CD4-positive, alpha-beta T cell (primary cell): Measurements from ENCODE around the gene MACROH2A1. TPM values are rescaled to one million over a fixed set of nuclear protein-coding genes. Genes with fewer than 3 reads are reported as not detected.
A peak's percentile ranks its signal among the peaks of the same experiment; 100 is the strongest.

Experiments used
- ATAC-seq: fragments of 200-7000 bp; cut with Tn5 transposase; one replicate; pipeline ENCODE4 v1.10.0; 2022; ENCODE audit warnings: mild to moderate bottlenecking; ENCODE audit not compliant: poor library complexity
- CTCF ChIA-PET: fragments of 350-600 bp; sonication (Branson Sonifier 250); formaldehyde crosslinking; loops from one replicate; lab custom pipeline; 2021; ENCODE audit warnings: antibody characterized with exemption, inconsistent platforms; lab: Charles Lee
- POLR2A ChIA-PET: fragments of 350-600 bp; sonication (Branson Sonifier 250); formaldehyde crosslinking; loops from one replicate; lab custom pipeline; 2021; ENCODE audit warnings: antibody characterized with exemption, inconsistent platforms; lab: Charles Lee
- DNase-seq, 14 experiments: peaks; one replicate each; pipeline ENCODE4 v3.0.0-alpha.2; 2013 to 2020; ENCODE audit warnings: mixed read lengths in 2 of 14
- H3K27ac ChIP-seq, 2 donors: one replicate each; pipeline versions ENCODE4 v1.5.1 to v1.7.0; 2013; ENCODE audit warnings: low read length in 2 of 2, low read depth in 1 of 2, mild to moderate bottlenecking in 1 of 2
- H3K27me3 ChIP-seq, 2 experiments: 1 replicate in 1 of 2; 2 replicates in 1 of 2; pipeline versions ENCODE4 v1.6.1 to v1.7.0; 2013; ENCODE audit warnings: low read length in 2 of 2, control low read depth in 1 of 2, mild to moderate bottlenecking in 1 of 2, moderate library complexity in 1 of 2; ENCODE audit not compliant: insufficient read depth in 2 of 2, control insufficient read depth in 1 of 2
- H3K36me3 ChIP-seq: one replicate; pipeline ENCODE4 v1.6.1; 2013; ENCODE audit warnings: low read length, control low read depth; ENCODE audit not compliant: insufficient read depth
- H3K4me1 ChIP-seq: one replicate; pipeline ENCODE4 v1.6.1; 2013; ENCODE audit warnings: low read length, control low read depth; ENCODE audit not compliant: insufficient read depth
- H3K4me3 ChIP-seq: one replicate; pipeline ENCODE4 v1.5.1; 2013; ENCODE audit warnings: mild to moderate bottlenecking, low read length, moderate library complexity
- H3K9me3 ChIP-seq, 2 experiments: 1 replicate in 1 of 2; 2 replicates in 1 of 2; pipeline versions ENCODE4 v1.6.1 to v1.7.0; 2013; ENCODE audit warnings: low read length in 2 of 2, mild to moderate bottlenecking in 2 of 2, control low read depth in 1 of 2, moderate library complexity in 1 of 2; ENCODE audit not compliant: control insufficient read depth in 1 of 2, insufficient read depth in 1 of 2
- H3K27ac Mint-ChIP-seq: one replicate; pipeline ENCODE4 v1.8.0; 2020; ENCODE audit warnings: mixed read lengths
- H3K27me3 Mint-ChIP-seq: one replicate; pipeline ENCODE4 v1.8.0; 2021; ENCODE audit warnings: mixed read lengths
- H3K36me3 Mint-ChIP-seq: one replicate; pipeline ENCODE4 v1.8.0; 2021; ENCODE audit warnings: low read depth, mixed read lengths
- H3K4me1 Mint-ChIP-seq: one replicate; pipeline ENCODE4 v1.8.0; 2021; ENCODE audit warnings: low read depth, mixed read lengths
- H3K4me3 Mint-ChIP-seq: one replicate; pipeline ENCODE4 v1.8.0; 2020; ENCODE audit warnings: mild to moderate bottlenecking, mixed read lengths
- H3K9me3 Mint-ChIP-seq: one replicate; pipeline ENCODE4 v1.8.0; 2020; ENCODE audit warnings: mixed read lengths
- intact Hi-C, 2 experiments: fragments of 100-400 bp; cut with DNase I in 1 of 2; cut with micrococcal nuclease in 1 of 2; formaldehyde crosslinking; loops; one replicate each; pipeline versions ENCODE4 v1.15.1 to v1.9.0; 2023 to 2025; cut with DNase I, micrococcal nuclease
- total RNA-seq, 174 experiments: library from RNA in 2 of 174; stranded (reverse) in 2 of 174; gene quantifications; one replicate each; pipeline ENCODE4 v1.2.3 and lab custom pipeline; 2021 to 2026
- TF ChIP-seq, protein P1 (sequence below): fragments of 200-600 bp; IDR thresholded peaks from one replicate; pipeline ENCODE4 v1.8.0; 2022; ENCODE audit warnings: antibody characterized with exemption, mild to moderate bottlenecking

The MACROH2A1 gene
- total RNA-seq, 2 experiments from 2014 or later = 114 to 120 TPM

DNA sequence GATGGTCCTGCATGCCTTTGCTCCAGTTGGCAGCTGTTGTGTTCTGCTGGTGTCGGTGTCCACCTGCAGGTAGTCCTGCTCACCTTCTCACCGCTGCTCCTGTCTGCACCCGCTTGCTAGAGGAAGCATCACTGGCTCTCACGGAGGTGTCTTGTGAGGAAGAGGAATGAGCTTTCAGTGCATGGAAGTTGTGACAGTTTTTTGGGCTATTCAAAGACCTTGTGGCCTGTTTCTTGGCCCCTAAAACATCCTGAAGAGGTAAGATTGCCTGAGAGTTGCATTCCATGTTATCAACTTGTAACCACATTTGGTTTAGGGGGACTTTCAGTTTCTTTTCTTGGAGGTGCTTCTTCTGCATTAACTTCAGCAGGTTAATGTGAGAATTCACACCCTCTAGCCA lies 85.6 kb downstream of the MACROH2A1 start:
- Mint-ChIP-seq H3K27ac (no peak overlapping the region), H3K27me3 (no peaks in the 10 kb centered on the region), H3K9me3 (no peaks in the 10 kb centered on the region)

DNA sequence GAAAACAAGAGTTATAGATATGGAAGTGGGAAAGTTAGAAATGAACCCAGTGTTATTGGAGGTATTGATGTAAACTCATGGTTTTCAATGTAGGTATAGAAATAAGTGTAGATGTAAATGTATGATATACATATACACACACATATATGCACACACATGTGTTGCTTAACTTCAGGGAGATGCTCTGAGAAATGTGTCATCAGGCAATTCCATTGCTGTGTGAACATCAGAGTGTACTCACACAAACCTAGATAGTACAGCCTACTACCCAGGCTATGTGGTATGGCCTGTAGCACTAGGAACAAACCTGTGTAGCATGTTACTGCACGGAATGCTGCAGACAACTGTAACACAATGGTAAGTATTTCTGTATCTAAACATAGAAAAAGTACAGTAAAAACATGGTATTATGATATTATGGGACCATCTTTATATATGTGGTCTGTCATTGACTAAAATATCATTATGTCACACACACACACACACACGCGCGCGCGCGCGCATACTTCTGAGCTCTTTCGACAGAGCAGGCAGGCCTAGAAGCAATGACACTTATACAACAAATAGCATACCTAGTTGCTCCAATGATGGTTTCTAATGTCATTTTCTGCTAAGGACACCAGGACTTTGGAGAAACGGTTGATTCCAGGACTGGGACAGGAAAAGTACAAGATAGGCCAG lies 86.6 kb downstream of the MACROH2A1 start:
- Histone ChIP-seq H3K36me3 (no peaks in the 10 kb centered on the region), H3K9me3 (no peaks in the 10 kb centered on the region), H3K27me3 (peaks cover 0 to 2% of the 10 kb centered on the region in 2 experiments), H3K4me1 (no peaks in the 10 kb centered on the region), H3K4me3 (no peak overlapping the region), H3K27ac (no peak overlapping the region)
- DNase-seq (no peak), ATAC-seq (no peak)
- TF ChIP-seq, protein P1, sequence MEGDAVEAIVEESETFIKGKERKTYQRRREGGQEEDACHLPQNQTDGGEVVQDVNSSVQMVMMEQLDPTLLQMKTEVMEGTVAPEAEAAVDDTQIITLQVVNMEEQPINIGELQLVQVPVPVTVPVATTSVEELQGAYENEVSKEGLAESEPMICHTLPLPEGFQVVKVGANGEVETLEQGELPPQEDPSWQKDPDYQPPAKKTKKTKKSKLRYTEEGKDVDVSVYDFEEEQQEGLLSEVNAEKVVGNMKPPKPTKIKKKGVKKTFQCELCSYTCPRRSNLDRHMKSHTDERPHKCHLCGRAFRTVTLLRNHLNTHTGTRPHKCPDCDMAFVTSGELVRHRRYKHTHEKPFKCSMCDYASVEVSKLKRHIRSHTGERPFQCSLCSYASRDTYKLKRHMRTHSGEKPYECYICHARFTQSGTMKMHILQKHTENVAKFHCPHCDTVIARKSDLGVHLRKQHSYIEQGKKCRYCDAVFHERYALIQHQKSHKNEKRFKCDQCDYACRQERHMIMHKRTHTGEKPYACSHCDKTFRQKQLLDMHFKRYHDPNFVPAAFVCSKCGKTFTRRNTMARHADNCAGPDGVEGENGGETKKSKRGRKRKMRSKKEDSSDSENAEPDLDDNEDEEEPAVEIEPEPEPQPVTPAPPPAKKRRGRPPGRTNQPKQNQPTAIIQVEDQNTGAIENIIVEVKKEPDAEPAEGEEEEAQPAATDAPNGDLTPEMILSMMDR = no peak
- Mint-ChIP-seq H3K27ac (no peak overlapping the region), H3K27me3 (no peaks in the 10 kb centered on the region), H3K36me3 (no peaks in the 10 kb centered on the region), H3K4me1 (peaks cover 6% of the 10 kb centered on the region), H3K9me3 (no peaks in the 10 kb centered on the region), H3K4me3 (no peak overlapping the region)
- ChIA-PET POLR2A (no interaction called here), CTCF (no interaction called here)
- intact Hi-C loops = no loop called here

More for the DNA sequence above, 85.6 kb downstream of the MACROH2A1 start:
- H3K27ac ChIP-seq = no peak overlapping the region
- H3K36me3 ChIP-seq = no peaks in the 10 kb centered on the region
- no peaks in the 10 kb centered on the region for H3K4me1 ChIP-seq
- no peaks in the 10 kb centered on the region for H3K36me3 Mint-ChIP-seq
- no peak overlapping the region for H3K4me3 ChIP-seq
- H3K9me3 ChIP-seq = no peaks in the 10 kb centered on the region
- ChIA-PET POLR2A (no interaction called here), CTCF (no interaction called here)
- ATAC-seq = no peak
- H3K4me1 Mint-ChIP-seq = peaks cover 6% of the 10 kb centered on the region
- H3K27me3 ChIP-seq = peaks cover 0 to 2% of the 10 kb centered on the region in 2 experiments
- DNase-seq = peak in 1 of 14 experiments; percentile 1
- intact Hi-C loops = no loop called here
- no peak overlapping the region for H3K4me3 Mint-ChIP-seq
- TF ChIP-seq, protein P1 = no peak

DNA sequence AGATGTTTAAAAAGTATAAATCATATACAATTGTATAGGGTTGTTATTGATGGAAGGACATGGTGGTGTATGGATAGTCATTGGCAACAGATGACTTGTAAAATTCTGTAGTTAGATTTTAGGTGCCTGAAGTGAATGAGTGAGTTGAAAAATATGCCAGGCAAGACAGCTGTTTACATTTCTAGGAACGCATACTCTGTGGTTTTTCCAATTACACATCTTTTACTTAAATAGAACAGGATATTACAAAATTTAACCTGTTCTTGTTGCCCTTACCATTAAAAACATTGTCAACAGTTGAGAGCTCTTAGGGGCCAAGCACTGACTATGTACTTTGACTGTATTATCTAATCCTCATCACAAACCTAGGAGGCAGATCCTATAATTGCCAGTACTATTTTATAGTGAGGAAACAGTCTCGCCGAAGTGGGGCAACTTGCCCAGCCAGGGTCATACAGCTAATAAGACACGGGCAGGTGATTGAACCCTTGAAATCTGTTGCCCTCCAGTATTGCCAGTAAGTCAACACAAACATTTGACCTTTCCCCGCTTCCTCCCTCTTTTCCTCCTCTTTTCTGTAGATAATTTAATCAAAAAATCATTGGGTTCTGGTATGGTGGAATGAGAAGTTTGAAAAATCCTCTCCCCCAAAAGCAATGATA lies 88.6 kb downstream of the MACROH2A1 start:
- peaks cover 0 to 2% of the 10 kb centered on the region in 2 experiments for H3K27me3 ChIP-seq
- no peaks in the 10 kb centered on the region for H3K9me3 ChIP-seq
- H3K36me3 Mint-ChIP-seq = no peaks in the 10 kb centered on the region
- TF ChIP-seq, protein P1 = no peak
- no peak overlapping the region for H3K4me3 Mint-ChIP-seq
- H3K36me3 ChIP-seq = no peaks in the 10 kb centered on the region
- no peak overlapping the region for H3K4me3 ChIP-seq
- no peak overlapping the region for H3K27ac Mint-ChIP-seq
- CTCF ChIA-PET = no interaction called here
- H3K4me1 ChIP-seq = no peaks in the 10 kb centered on the region
- H3K9me3 Mint-ChIP-seq = no peaks in the 10 kb centered on the region
- H3K27ac ChIP-seq = no peak overlapping the region
- no peaks in the 10 kb centered on the region for H3K27me3 Mint-ChIP-seq
- peaks cover 6% of the 10 kb centered on the region for H3K4me1 Mint-ChIP-seq
- ATAC-seq (no peak), DNase-seq (no peak)
- POLR2A ChIA-PET = no interaction called here
- intact Hi-C loops = no loop called here
